Astrocyte (in vitro differentiated cells and primary cell): ENCODE results near the gene RYR2. TPM values are rescaled to one million over a fixed set of nuclear protein-coding genes. Genes with fewer than 3 reads are reported as not detected.

ENCODE experiments used
- DNase-seq: peaks from one replicate; pipeline ENCODE4 v3.0.0-alpha.2; 2010; ENCODE audit warnings: low read depth
- FAIRE-seq: peaks from 2 replicates; lab custom pipeline; 2011; peaks lifted over from hg19 to GRCh38; lab: Jason Lieb, UNC
- H2AFZ ChIP-seq: 2 replicates; pipeline ENCODE4 v1.6.0; 2012; ENCODE audit warnings: low read depth, low read length, inconsistent platforms
- H3K27ac ChIP-seq: 2 replicates; pipeline ENCODE4 v1.5.1; 2011; ENCODE audit warnings: low read depth, low read length, inconsistent platforms
- H3K27me3 ChIP-seq: 2 replicates; pipeline ENCODE4 v1.6.0; 2011; ENCODE audit warnings: low read length, inconsistent platforms; ENCODE audit not compliant: insufficient read depth
- H3K36me3 ChIP-seq: 2 replicates; pipeline ENCODE4 v1.5.1; 2011; ENCODE audit warnings: low read length, inconsistent platforms; ENCODE audit not compliant: insufficient read depth
- H3K4me1 ChIP-seq: 2 replicates; pipeline ENCODE4 v1.5.1; 2011; ENCODE audit warnings: low read length, inconsistent platforms; ENCODE audit not compliant: insufficient read depth
- H3K4me2 ChIP-seq: 2 replicates; pipeline ENCODE4 v1.6.0; 2012; ENCODE audit warnings: low read length, inconsistent platforms
- H3K4me3 ChIP-seq: 2 replicates; pipeline ENCODE4 v1.5.1; 2011; ENCODE audit warnings: low read depth, mild to moderate bottlenecking, low read length, inconsistent platforms; ENCODE audit not compliant: insufficient read depth
- H3K79me2 ChIP-seq: 2 replicates; pipeline ENCODE4 v1.6.0; 2012; ENCODE audit warnings: mild to moderate bottlenecking, low read length, inconsistent platforms; ENCODE audit not compliant: insufficient read depth
- H3K9ac ChIP-seq: 2 replicates; pipeline ENCODE4 v1.6.0; 2012; ENCODE audit warnings: mild to moderate bottlenecking, low read length, inconsistent platforms
- H3K9me3 ChIP-seq: 2 replicates; pipeline ENCODE4 v1.5.1; 2012; ENCODE audit warnings: low read depth, mild to moderate bottlenecking, low read length, inconsistent platforms; ENCODE audit not compliant: insufficient read depth
- H4K20me1 ChIP-seq: 2 replicates; pipeline ENCODE4 v1.6.0; 2012; ENCODE audit warnings: low read length, inconsistent platforms; ENCODE audit not compliant: insufficient read depth
- H3K27ac Mint-ChIP-seq: one replicate; pipeline ENCODE4 v1.8.0; 2021; ENCODE audit warnings: mild to moderate bottlenecking, mixed read lengths; ENCODE audit not compliant: unreplicated experiment
- H3K27me3 Mint-ChIP-seq: one replicate; pipeline ENCODE4 v1.8.0; 2021; ENCODE audit warnings: low read depth, mixed read lengths; ENCODE audit not compliant: unreplicated experiment
- H3K36me3 Mint-ChIP-seq: one replicate; pipeline ENCODE4 v1.8.0; 2021; ENCODE audit warnings: low read depth, mixed read lengths; ENCODE audit not compliant: unreplicated experiment
- H3K4me1 Mint-ChIP-seq: one replicate; pipeline ENCODE4 v1.8.0; 2021; ENCODE audit warnings: low read depth, mixed read lengths; ENCODE audit not compliant: unreplicated experiment
- H3K4me3 Mint-ChIP-seq: one replicate; pipeline ENCODE4 v1.8.0; 2021; ENCODE audit warnings: mild to moderate bottlenecking, moderate library complexity, mixed read lengths; ENCODE audit not compliant: unreplicated experiment
- H3K9me3 Mint-ChIP-seq: one replicate; pipeline ENCODE4 v1.8.0; 2021; ENCODE audit warnings: mild to moderate bottlenecking, mixed read lengths; ENCODE audit not compliant: unreplicated experiment
- EZH2 ChIP-seq: IDR thresholded peaks from 2 replicates; pipeline ENCODE4 v1.6.1; 2012; ENCODE audit warnings: mild to moderate bottlenecking, low read length, inconsistent platforms; ENCODE audit not compliant: insufficient read depth
- total RNA-seq: library from RNA; stranded (reverse); gene quantifications from 2 replicates; pipeline ENCODE4 v1.2.1, GENCODE V29; 2021
- TF ChIP-seq, protein P1 (sequence below): IDR thresholded peaks from 2 replicates; pipeline ENCODE4 v1.5.1; 2011; ENCODE audit warnings: low read depth, mild to moderate bottlenecking, inconsistent platforms, low read length, moderate library complexity; ENCODE audit not compliant: insufficient read depth

The RYR2 gene
- total RNA-seq, 1 donor from 2014 or later, result 0.30 TPM

DNA sequence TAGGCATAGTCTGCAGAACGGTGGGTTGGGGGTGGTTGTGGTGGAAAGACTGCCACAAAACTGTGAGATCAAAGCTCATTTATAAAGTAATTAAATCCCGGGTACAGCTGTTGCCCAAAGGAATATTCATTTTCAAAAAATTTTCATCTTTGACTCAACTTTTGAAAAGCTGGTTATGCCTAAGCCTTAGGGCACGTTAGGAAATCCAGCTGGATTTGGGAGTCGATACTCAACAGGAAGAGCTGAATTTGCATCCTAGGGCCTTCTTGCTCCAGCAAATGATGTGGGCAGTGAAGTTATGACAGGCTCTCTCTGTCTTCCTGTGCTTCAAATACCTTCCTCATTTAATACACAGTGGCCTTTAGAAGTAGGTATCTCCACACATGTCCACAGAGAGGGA lies 817.0 kb downstream of the RYR2 start:
- H3K9me3 Mint-ChIP-seq, result peaks cover 2% of the 10 kb centered on the region
- no peak for DNase-seq
- peaks cover 3% of the 10 kb centered on the region for H3K27me3 Mint-ChIP-seq
- Histone ChIP-seq H3K79me2 (no peaks in the 10 kb centered on the region), H2AFZ (no peak overlapping the region), H3K4me2 (no peak overlapping the region), H3K27ac (no peak overlapping the region), H3K4me3 (no peak overlapping the region), H3K36me3 (no peaks in the 10 kb centered on the region), H3K4me1 (no peaks in the 10 kb centered on the region), H4K20me1 (no peaks in the 10 kb centered on the region), H3K27me3 (no peaks in the 10 kb centered on the region), H3K9me3 (no peaks in the 10 kb centered on the region), H3K9ac (no peak overlapping the region)
- H3K4me3 Mint-ChIP-seq, result no peak overlapping the region
- H3K4me1 Mint-ChIP-seq, result no peaks in the 10 kb centered on the region
- no peaks in the 10 kb centered on the region for H3K36me3 Mint-ChIP-seq
- H3K27ac Mint-ChIP-seq, result no peak overlapping the region
- no peak for TF ChIP-seq EZH2
- TF ChIP-seq, protein P1, sequence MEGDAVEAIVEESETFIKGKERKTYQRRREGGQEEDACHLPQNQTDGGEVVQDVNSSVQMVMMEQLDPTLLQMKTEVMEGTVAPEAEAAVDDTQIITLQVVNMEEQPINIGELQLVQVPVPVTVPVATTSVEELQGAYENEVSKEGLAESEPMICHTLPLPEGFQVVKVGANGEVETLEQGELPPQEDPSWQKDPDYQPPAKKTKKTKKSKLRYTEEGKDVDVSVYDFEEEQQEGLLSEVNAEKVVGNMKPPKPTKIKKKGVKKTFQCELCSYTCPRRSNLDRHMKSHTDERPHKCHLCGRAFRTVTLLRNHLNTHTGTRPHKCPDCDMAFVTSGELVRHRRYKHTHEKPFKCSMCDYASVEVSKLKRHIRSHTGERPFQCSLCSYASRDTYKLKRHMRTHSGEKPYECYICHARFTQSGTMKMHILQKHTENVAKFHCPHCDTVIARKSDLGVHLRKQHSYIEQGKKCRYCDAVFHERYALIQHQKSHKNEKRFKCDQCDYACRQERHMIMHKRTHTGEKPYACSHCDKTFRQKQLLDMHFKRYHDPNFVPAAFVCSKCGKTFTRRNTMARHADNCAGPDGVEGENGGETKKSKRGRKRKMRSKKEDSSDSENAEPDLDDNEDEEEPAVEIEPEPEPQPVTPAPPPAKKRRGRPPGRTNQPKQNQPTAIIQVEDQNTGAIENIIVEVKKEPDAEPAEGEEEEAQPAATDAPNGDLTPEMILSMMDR, result no peak
- no peak for FAIRE-seq

DNA sequence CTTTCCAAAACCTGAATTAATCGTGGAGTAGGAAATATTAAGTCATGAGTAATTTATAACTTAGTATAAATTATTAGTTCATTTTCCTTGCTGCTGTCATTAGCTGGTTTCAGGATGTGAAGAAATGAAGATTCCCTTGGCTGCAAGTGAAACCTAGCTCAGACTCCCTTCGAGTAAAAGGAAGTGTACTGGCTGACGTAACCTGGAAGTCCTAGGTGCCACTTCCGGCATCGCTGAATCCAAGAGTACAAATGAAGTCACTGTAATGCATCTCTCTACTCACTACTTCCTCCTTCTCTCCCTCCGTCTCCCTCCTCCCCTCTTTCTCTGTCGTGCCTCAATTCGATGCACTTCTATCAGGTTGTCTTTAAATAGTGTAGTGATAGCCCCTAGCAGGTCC lies 820.0 kb downstream of the RYR2 start:
- H3K9me3 Mint-ChIP-seq, result peaks cover 2% of the 10 kb centered on the region
- Histone ChIP-seq H3K4me3 (no peak overlapping the region), H3K27ac (no peak overlapping the region), H3K36me3 (no peaks in the 10 kb centered on the region), H3K27me3 (no peaks in the 10 kb centered on the region), H3K9me3 (no peaks in the 10 kb centered on the region), H3K79me2 (no peaks in the 10 kb centered on the region), H3K9ac (no peak overlapping the region), H3K4me1 (peaks cover 4% of the 10 kb centered on the region), H4K20me1 (no peaks in the 10 kb centered on the region), H2AFZ (no peak overlapping the region), H3K4me2 (no peak overlapping the region)
- H3K4me3 Mint-ChIP-seq, result no peak overlapping the region
- TF ChIP-seq, protein P1, result no peak
- no peak for TF ChIP-seq EZH2
- H3K36me3 Mint-ChIP-seq, result no peaks in the 10 kb centered on the region
- peaks cover 2% of the 10 kb centered on the region for H3K4me1 Mint-ChIP-seq
- FAIRE-seq (no peak), DNase-seq (no peak)
- peaks cover 3% of the 10 kb centered on the region for H3K27me3 Mint-ChIP-seq
- H3K27ac Mint-ChIP-seq, result no peak overlapping the region

DNA sequence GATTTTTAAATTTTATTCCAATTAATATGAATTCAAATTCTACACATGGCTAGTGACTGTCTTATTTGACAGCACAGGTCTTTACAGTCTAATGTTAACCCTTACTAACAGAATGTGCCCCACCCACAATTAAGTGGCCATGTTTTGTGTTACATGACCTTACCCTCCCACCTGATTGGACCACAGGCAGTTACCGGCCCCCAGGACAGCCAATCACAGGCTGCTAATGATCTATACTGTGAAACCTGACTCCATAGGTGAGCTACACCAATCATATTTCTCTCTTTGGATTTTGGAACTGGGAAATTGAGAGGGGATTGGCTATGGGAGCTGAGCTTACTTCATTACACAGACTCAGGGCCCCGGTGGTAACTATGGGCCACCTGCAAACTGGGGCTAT lies 821.2 kb downstream of the RYR2 start:
- DNase-seq, result no peak
- FAIRE-seq, result no peak
- Mint-ChIP-seq H3K36me3 (no peaks in the 10 kb centered on the region), H3K9me3 (no peaks in the 10 kb centered on the region), H3K27ac (no peak overlapping the region), H3K27me3 (no peaks in the 10 kb centered on the region), H3K4me3 (no peak overlapping the region), H3K4me1 (peaks cover 2% of the 10 kb centered on the region)
- H3K36me3 ChIP-seq, result no peaks in the 10 kb centered on the region
- H3K27ac ChIP-seq, result no peak overlapping the region
- H2AFZ ChIP-seq, result no peak overlapping the region
- H3K79me2 ChIP-seq, result no peaks in the 10 kb centered on the region
- H3K4me3 ChIP-seq, result no peak overlapping the region
- H4K20me1 ChIP-seq, result no peaks in the 10 kb centered on the region
- no peak overlapping the region for H3K4me2 ChIP-seq
- H3K9ac ChIP-seq, result no peak overlapping the region
- peaks cover 4% of the 10 kb centered on the region for H3K4me1 ChIP-seq
- H3K9me3 ChIP-seq, result no peaks in the 10 kb centered on the region
- no peaks in the 10 kb centered on the region for H3K27me3 ChIP-seq
- no peak for TF ChIP-seq EZH2
- TF ChIP-seq, protein P1, result no peak
